Measurements from ENCODE around the gene C14orf180. TPM values are rescaled to one million over a fixed set of nuclear protein-coding genes. Genes with fewer than 3 reads are reported as not detected.

Gene C14orf180
- total RNA-seq, 1 experiment from 2014 or later: not detected

DNA sequence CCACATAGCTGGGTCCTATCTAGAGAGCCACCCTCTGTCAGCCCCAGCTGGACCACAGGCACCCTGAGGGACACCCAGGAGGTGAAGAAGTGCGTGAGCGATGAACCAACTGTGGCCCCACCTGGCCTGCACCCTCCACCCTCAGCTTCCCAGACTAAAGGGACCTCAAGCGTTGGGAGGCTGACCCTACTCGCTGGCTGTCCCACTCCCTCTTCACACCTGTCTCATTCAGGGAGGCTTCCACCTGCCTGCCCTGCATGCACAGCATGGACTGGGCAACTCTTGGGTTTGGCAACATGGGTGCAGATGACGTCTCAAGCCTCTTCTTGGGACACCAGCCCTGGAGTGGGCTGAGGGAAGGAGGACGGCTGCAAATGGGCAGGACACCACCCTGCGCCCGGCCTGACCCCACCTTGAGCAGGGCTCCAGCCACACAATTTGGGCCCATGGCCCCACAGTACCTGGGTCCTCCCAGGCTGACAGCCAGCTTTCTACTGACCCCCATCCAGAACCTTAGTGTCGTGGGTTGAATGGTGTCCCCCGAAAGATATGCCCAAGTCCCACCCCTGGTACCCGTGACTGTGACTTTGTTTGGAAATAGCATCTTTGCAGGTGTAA, 22.9 kb downstream of the C14orf180 start:
- no peaks in the 10 kb centered on the region for H3K4me1 ChIP-seq (replicated peaks; ENCODE audit: insufficient read depth)
- H3K27me3 ChIP-seq (ENCODE audit: insufficient read depth, low read depth): peaks cover 83% of the 10 kb centered on the region
- intact Hi-C loops (cut with micrococcal nuclease; ENCODE audit: unreplicated experiment): no loop called here
- DNase-seq: no peak
- no peaks in the 10 kb centered on the region for H3K36me3 ChIP-seq (ENCODE audit: low read depth)
- H3K9me2 ChIP-seq (ENCODE audit: insufficient read depth): no peaks in the 10 kb centered on the region
- no TSS peak for BruUV-seq (replicated peaks)
- H3K79me2 ChIP-seq (ENCODE audit: low read depth): no peaks in the 10 kb centered on the region
- no peak overlapping the region for H2AFZ ChIP-seq
- no peaks in the 10 kb centered on the region; the same call in 1 of the 2 replicates for H4K20me1 ChIP-seq (ENCODE audit: insufficient read depth)
- H3F3A ChIP-seq (ENCODE audit: insufficient read depth, low read depth): no peaks in the 10 kb centered on the region
- CTCF ChIA-PET: interaction anchor here (0.6 kb wide), 1 partner anchor 408 kb away, joined by 3 read pairs; no protein-coding TSS in a partner anchor
- no peak overlapping the region for H3K4me3 ChIP-seq
- no peak overlapping the region for H3K4me2 ChIP-seq
- no peaks in the 10 kb centered on the region for H3K9me3 ChIP-seq (ENCODE audit: insufficient read depth, low read depth)
- TF ChIP-seq EZH2 (IDR thresholded peaks at IDR 0.05; ENCODE audit: low read depth) (no peak), CTCF (conservative IDR thresholded peaks at IDR 0.05) (no peak)
- POLR2A ChIA-PET (ENCODE audit: unreplicated experiment): no interaction called here
- no peak overlapping the region for H3K27ac ChIP-seq

GRCh38 chr14:104602933-104603325, 23.4 kb downstream of the C14orf180 start:
- Histone ChIP-seq H3K4me1 (replicated peaks; ENCODE audit: insufficient read depth) (no peaks in the 10 kb centered on the region), H3K27me3 (ENCODE audit: insufficient read depth, low read depth) (peaks cover 83% of the 10 kb centered on the region), H3K36me3 (ENCODE audit: low read depth) (no peaks in the 10 kb centered on the region), H3K9me3 (ENCODE audit: insufficient read depth, low read depth) (no peaks in the 10 kb centered on the region), H3F3A (ENCODE audit: insufficient read depth, low read depth) (no peaks in the 10 kb centered on the region), H4K20me1 (ENCODE audit: insufficient read depth) (no peaks in the 10 kb centered on the region; the same call in 1 of the 2 replicates), H3K4me2 (no peak overlapping the region), H3K4me3 (no peak overlapping the region), H3K9me2 (ENCODE audit: insufficient read depth) (no peaks in the 10 kb centered on the region), H3K27ac (no peak overlapping the region), H2AFZ (no peak overlapping the region), H3K79me2 (ENCODE audit: low read depth) (no peaks in the 10 kb centered on the region)
- DNase-seq: no peak
- no TSS peak for BruUV-seq (replicated peaks)
- ChIA-PET POLR2A (ENCODE audit: unreplicated experiment) (no interaction called here), CTCF (interaction anchor here (0.6 kb wide), 1 partner anchor 408 kb away, joined by 3 read pairs; no protein-coding TSS in a partner anchor)
- TF ChIP-seq EZH2 (IDR thresholded peaks at IDR 0.05; ENCODE audit: low read depth) (no peak), CTCF (conservative IDR thresholded peaks at IDR 0.05) (no peak)
- intact Hi-C loops (cut with micrococcal nuclease; ENCODE audit: unreplicated experiment): no loop called here

DNA sequence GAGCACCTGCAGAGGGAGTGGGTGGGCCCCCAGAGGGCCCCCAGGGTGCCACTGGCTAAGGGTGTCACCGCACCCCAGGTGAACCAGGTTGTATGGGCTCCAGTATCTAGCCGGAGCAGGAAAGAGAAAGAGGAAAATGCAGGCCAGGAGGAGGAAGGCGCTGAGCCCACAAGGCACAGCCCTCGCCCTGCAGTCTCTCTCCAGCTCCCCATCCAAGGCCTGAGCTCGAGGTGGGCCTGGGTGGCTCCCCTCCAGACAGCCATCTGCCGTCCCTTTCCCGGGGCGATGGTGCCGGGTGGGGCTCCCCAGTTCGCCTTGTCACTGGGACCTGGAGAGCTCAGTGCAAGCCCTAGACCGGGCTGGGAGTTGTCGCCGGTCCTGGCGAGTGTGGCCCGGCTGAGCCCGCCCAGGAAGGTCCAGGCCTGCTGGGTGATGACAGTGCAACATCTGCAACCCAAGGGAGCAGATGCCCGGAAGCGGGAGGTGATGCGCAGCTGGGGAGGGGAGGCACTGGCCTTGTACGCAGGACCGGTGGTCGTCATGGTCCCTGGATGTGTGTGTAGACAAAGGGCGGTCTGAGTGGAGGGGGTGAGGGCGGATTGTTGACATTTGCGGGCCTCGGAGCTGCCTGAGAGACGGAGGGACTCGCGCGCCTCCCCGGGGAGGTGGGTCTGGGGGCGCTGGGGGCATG, 24.3 kb downstream of the C14orf180 start:
- TF ChIP-seq CTCF (conservative IDR thresholded peaks at IDR 0.05) (no peak), EZH2 (IDR thresholded peaks at IDR 0.05; ENCODE audit: low read depth) (no peak)
- intact Hi-C loops (cut with micrococcal nuclease; ENCODE audit: unreplicated experiment): no loop called here
- H3K27me3 ChIP-seq (ENCODE audit: insufficient read depth, low read depth): peaks cover 83% of the 10 kb centered on the region
- no peaks in the 10 kb centered on the region for H3K9me2 ChIP-seq (ENCODE audit: insufficient read depth)
- no peak overlapping the region for H3K4me2 ChIP-seq
- H3K79me2 ChIP-seq (ENCODE audit: low read depth): no peaks in the 10 kb centered on the region
- no peaks in the 10 kb centered on the region for H3F3A ChIP-seq (ENCODE audit: insufficient read depth, low read depth)
- H3K4me1 ChIP-seq (replicated peaks; ENCODE audit: insufficient read depth): no peaks in the 10 kb centered on the region
- no peak overlapping the region for H3K4me3 ChIP-seq
- CTCF ChIA-PET: no interaction called here
- no peaks in the 10 kb centered on the region for H3K9me3 ChIP-seq (ENCODE audit: insufficient read depth, low read depth)
- H3K27ac ChIP-seq: no peak overlapping the region
- H2AFZ ChIP-seq: no peak overlapping the region
- no peaks in the 10 kb centered on the region for H4K20me1 ChIP-seq (ENCODE audit: insufficient read depth)
- POLR2A ChIA-PET (ENCODE audit: unreplicated experiment): no interaction called here
- DNase-seq: no peak
- H3K36me3 ChIP-seq (ENCODE audit: low read depth): no peaks in the 10 kb centered on the region
- BruUV-seq (replicated peaks): no TSS peak
